ENCODE results near the gene AFAP1. TPM values are rescaled to one million over a fixed set of nuclear protein-coding genes. Genes with fewer than 3 reads are reported as not detected.

AFAP1 gene
- total RNA-seq, 1 donor from 2014 or later = 0.24 TPM

GRCh38 chr4:7903791-7904516 is 35.7 kb downstream of the AFAP1 start:
- Mint-ChIP-seq H3K9me3 (no peaks in the 10 kb centered on the region), H3K27me3 (peaks cover 18% of the 10 kb centered on the region), H3K36me3 (ENCODE audit: low read depth) (no peaks in the 10 kb centered on the region), H3K4me1 (no peaks in the 10 kb centered on the region), H3K4me3 (no peak overlapping the region), H3K27ac (no peak overlapping the region)
- intact Hi-C loops (cut with micrococcal nuclease) = no loop called here
- TF ChIP-seq CTCF (IDR thresholded peaks at IDR 0.05) = no peak
- POLR2A ChIA-PET = no interaction called here
- no peak for DNase-seq
- CTCF ChIA-PET = interaction anchor here (0.5 kb wide), 1 partner anchor 58 kb away, joined by 4 read pairs; no protein-coding TSS in a partner anchor
- no peak for ATAC-seq (ENCODE audit: low read depth)

- no peak overlapping the region for H3K27ac Mint-ChIP-seq
- TF ChIP-seq CTCF (IDR thresholded peaks at IDR 0.05) = no peak
- no peak overlapping the region for H3K4me3 Mint-ChIP-seq
- intact Hi-C loops (cut with micrococcal nuclease) = no loop called here
- peaks cover 19% of the 10 kb centered on the region for H3K27me3 Mint-ChIP-seq
- H3K36me3 Mint-ChIP-seq (ENCODE audit: low read depth) = no peaks in the 10 kb centered on the region
- H3K4me1 Mint-ChIP-seq = no peaks in the 10 kb centered on the region
- ChIA-PET POLR2A (no interaction called here), CTCF (no interaction called here)
- H3K9me3 Mint-ChIP-seq = no peaks in the 10 kb centered on the region
- DNase-seq (no peak), ATAC-seq (ENCODE audit: low read depth) (no peak)
Observed at GRCh38 chr4:7902826-7903225, 36.8 kb downstream of the AFAP1 start.

- Mint-ChIP-seq H3K9me3 (no peaks in the 10 kb centered on the region), H3K4me1 (no peaks in the 10 kb centered on the region), H3K4me3 (no peak overlapping the region), H3K27ac (no peak overlapping the region), H3K27me3 (peaks cover 20% of the 10 kb centered on the region), H3K36me3 (ENCODE audit: low read depth) (no peaks in the 10 kb centered on the region)
- no peak for DNase-seq
- intact Hi-C loops (cut with micrococcal nuclease) = no loop called here
- no peak for ATAC-seq (ENCODE audit: low read depth)
- TF ChIP-seq CTCF (IDR thresholded peaks at IDR 0.05) = no peak
- ChIA-PET CTCF (no interaction called here), POLR2A (no interaction called here)
Observed at GRCh38 chr4:7902101-7902553, 37.5 kb downstream of the AFAP1 start.

GRCh38 chr4:7901311-7901885 is 38.3 kb downstream of the AFAP1 start:
- POLR2A ChIA-PET = no interaction called here
- ATAC-seq (ENCODE audit: low read depth) (no peak), DNase-seq (no peak)
- Mint-ChIP-seq H3K9me3 (no peaks in the 10 kb centered on the region), H3K27me3 (peaks cover 22% of the 10 kb centered on the region), H3K4me3 (no peak overlapping the region), H3K27ac (no peak overlapping the region), H3K36me3 (ENCODE audit: low read depth) (no peaks in the 10 kb centered on the region), H3K4me1 (no peaks in the 10 kb centered on the region)
- CTCF ChIA-PET = no interaction called here
- TF ChIP-seq CTCF (IDR thresholded peaks at IDR 0.05) = no peak
- intact Hi-C loops (cut with micrococcal nuclease) = no loop called here

GRCh38 chr4:7900334-7900909 is 39.2 kb downstream of the AFAP1 start:
- DNase-seq (no peak), ATAC-seq (ENCODE audit: low read depth) (no peak)
- H3K27ac Mint-ChIP-seq = no peak overlapping the region
- H3K4me1 Mint-ChIP-seq = no peaks in the 10 kb centered on the region
- ChIA-PET POLR2A (no interaction called here), CTCF (no interaction called here)
- H3K27me3 Mint-ChIP-seq = peaks cover 15% of the 10 kb centered on the region
- no peaks in the 10 kb centered on the region for H3K36me3 Mint-ChIP-seq (ENCODE audit: low read depth)
- intact Hi-C loops (cut with micrococcal nuclease) = no loop called here
- TF ChIP-seq CTCF (IDR thresholded peaks at IDR 0.05) = no peak
- no peak overlapping the region for H3K4me3 Mint-ChIP-seq
- no peaks in the 10 kb centered on the region for H3K9me3 Mint-ChIP-seq
